ENCODE data around the gene ETS1. TPM values are rescaled to one million over a fixed set of nuclear protein-coding genes. Genes with fewer than 3 reads are reported as not detected.

The ETS1 gene
- total RNA-seq, 2 experiments from 2014 or later = 579 to 590 TPM

GRCh38 chr11:128520206-128520887, 67.0 kb downstream of the ETS1 start:
- POLR2A ChIA-PET = interaction anchor here (0.6 to 26.3 kb wide), 24 partner anchors 8 to 348 kb away, joined by 3 to 611 read pairs (median 6); no protein-coding TSS in a partner anchor
- peaks cover 79% of the 10 kb centered on the region for H3K36me3 Mint-ChIP-seq (ENCODE audit: low read depth)
- peak in 3 of 14 experiments; percentile 65 to 71 (median 66) for DNase-seq

GRCh38 chr11:128519338-128519737, 68.0 kb downstream of the ETS1 start:
- no peak for ATAC-seq (ENCODE audit: poor library complexity)
- TF ChIP-seq CTCF (IDR thresholded peaks at IDR 0.05) = no peak
- Mint-ChIP-seq H3K9me3 (no peaks in the 10 kb centered on the region), H3K27ac (peak overlapping the region; percentile 99), H3K27me3 (no peaks in the 10 kb centered on the region), H3K36me3 (ENCODE audit: low read depth) (peaks cover 90% of the 10 kb centered on the region), H3K4me3 (peak overlapping the region; percentile 93), H3K4me1 (ENCODE audit: low read depth) (peaks cover 42% of the 10 kb centered on the region)
- ChIA-PET POLR2A (interaction anchor here (1.0 to 26.3 kb wide), 21 partner anchors 9 to 347 kb away, joined by 3 to 611 read pairs (median 7); no protein-coding TSS in a partner anchor), CTCF (interaction anchor here (1.2 to 1.6 kb wide), 5 partner anchors 15 to 362 kb away, joined by 3 to 6 read pairs (median 4); no protein-coding TSS in a partner anchor)
- Histone ChIP-seq H3K9me3 (ENCODE audit: control insufficient read depth in 1 of 2, insufficient read depth in 1 of 2, low read length in 2 of 2) (no peaks in the 10 kb centered on the region), H3K36me3 (ENCODE audit: insufficient read depth, low read length) (peaks cover 55% of the 10 kb centered on the region), H3K4me3 (ENCODE audit: low read length) (peak overlapping the region; percentile 89), H3K27ac (ENCODE audit: low read depth in 1 of 2, low read length in 2 of 2) (peak overlapping the region; percentile 81 to 96), H3K4me1 (ENCODE audit: insufficient read depth, low read length) (peaks cover 20% of the 10 kb centered on the region), H3K27me3 (ENCODE audit: control insufficient read depth in 1 of 2, insufficient read depth in 2 of 2, low read length in 2 of 2) (no peaks in the 10 kb centered on the region)
- intact Hi-C loops (cut with DNase I, micrococcal nuclease) = loop anchor here in 1 of 2 experiments (2.0 to 10.0 kb wide), 3 partner anchors 17 to 235 kb away; no protein-coding TSS in a partner anchor
- peak in 2 of 14 experiments; percentile 24 to 26 for DNase-seq

More at GRCh38 chr11:128520206-128520887, 67.0 kb downstream of the ETS1 start:
- Mint-ChIP-seq H3K27ac (peak overlapping the region; percentile 99), H3K4me3 (peak overlapping the region; percentile 93), H3K9me3 (no peaks in the 10 kb centered on the region), H3K4me1 (ENCODE audit: low read depth) (peaks cover 42% of the 10 kb centered on the region), H3K27me3 (no peaks in the 10 kb centered on the region)
- intact Hi-C loops (cut with DNase I, micrococcal nuclease) = loop anchor here (1.0 to 10.0 kb wide), 8 partner anchors 9 to 323 kb away; no protein-coding TSS in a partner anchor
- Histone ChIP-seq H3K36me3 (ENCODE audit: insufficient read depth, low read length) (peaks cover 45% of the 10 kb centered on the region), H3K27ac (ENCODE audit: low read depth in 1 of 2, low read length in 2 of 2) (peak overlapping the region; percentile 81 to 96), H3K9me3 (ENCODE audit: control insufficient read depth in 1 of 2, insufficient read depth in 1 of 2, low read length in 2 of 2) (no peaks in the 10 kb centered on the region), H3K27me3 (ENCODE audit: control insufficient read depth in 1 of 2, insufficient read depth in 2 of 2, low read length in 2 of 2) (no peaks in the 10 kb centered on the region), H3K4me1 (ENCODE audit: insufficient read depth, low read length) (peaks cover 24% of the 10 kb centered on the region), H3K4me3 (ENCODE audit: low read length) (peak overlapping the region; percentile 89)
- TF ChIP-seq CTCF (IDR thresholded peaks at IDR 0.05) = no peak
- CTCF ChIA-PET = interaction anchor here (0.7 to 1.9 kb wide), 12 partner anchors 16 to 363 kb away, joined by 3 to 6 read pairs (median 4); no protein-coding TSS in a partner anchor
- ATAC-seq (ENCODE audit: poor library complexity) = no peak

GRCh38 chr11:128518493-128519207, 68.7 kb downstream of the ETS1 start:
- H3K27ac Mint-ChIP-seq = peak overlapping the region; percentile 99
- Histone ChIP-seq H3K4me1 (ENCODE audit: insufficient read depth, low read length) (peaks cover 16% of the 10 kb centered on the region), H3K9me3 (ENCODE audit: control insufficient read depth in 1 of 2, insufficient read depth in 1 of 2, low read length in 2 of 2) (no peaks in the 10 kb centered on the region), H3K4me3 (ENCODE audit: low read length) (peak overlapping the region; percentile 89), H3K36me3 (ENCODE audit: insufficient read depth, low read length) (peaks cover 61% of the 10 kb centered on the region), H3K27me3 (ENCODE audit: control insufficient read depth in 1 of 2, insufficient read depth in 2 of 2, low read length in 2 of 2) (no peaks in the 10 kb centered on the region), H3K27ac (ENCODE audit: low read depth in 1 of 2, low read length in 2 of 2) (peak overlapping the region; percentile 81 to 96)
- no peak for TF ChIP-seq CTCF (IDR thresholded peaks at IDR 0.05)
- H3K4me3 Mint-ChIP-seq = peak overlapping the region; percentile 93
- ChIA-PET CTCF (interaction anchor here (1.1 to 1.8 kb wide), 8 partner anchors 12 to 361 kb away, joined by 3 to 6 read pairs (median 4); no protein-coding TSS in a partner anchor), POLR2A (interaction anchor here (0.6 to 26.3 kb wide), 25 partner anchors 10 to 480 kb away, joined by 3 to 611 read pairs (median 6); no protein-coding TSS in a partner anchor)
- H3K36me3 Mint-ChIP-seq (ENCODE audit: low read depth) = peaks cover 96% of the 10 kb centered on the region
- peaks cover 43% of the 10 kb centered on the region for H3K4me1 Mint-ChIP-seq (ENCODE audit: low read depth)
- no peaks in the 10 kb centered on the region for H3K27me3 Mint-ChIP-seq
- DNase-seq (peak in 1 of 14 experiments; percentile 9), ATAC-seq (ENCODE audit: poor library complexity) (no peak)
- intact Hi-C loops (cut with DNase I, micrococcal nuclease) = loop anchor here in 1 of 2 experiments (2.0 to 10.0 kb wide), 3 partner anchors 16 to 236 kb away; no protein-coding TSS in a partner anchor
- H3K9me3 Mint-ChIP-seq = no peaks in the 10 kb centered on the region
